Measurements from ENCODE around the gene SIX4. TPM values are rescaled to one million over a fixed set of nuclear protein-coding genes. Genes with fewer than 3 reads are reported as not detected.
A peak's percentile ranks its signal among the peaks of the same experiment; 100 is the strongest.

SIX4 gene
- total and polyA plus RNA-seq, 9 of the 15 experiments (the other 6 are each of a cell fraction or from before 2014, with no cell fraction given), result 0.77 to 8.6 (median 5.6) TPM

- no peaks in the 10 kb centered on the region for H3K79me2 ChIP-seq (ENCODE audit: control insufficient read depth, insufficient read depth, low read length)
- H3K27me3 ChIP-seq (ENCODE audit: control insufficient read depth in 2 of 2, insufficient read depth in 2 of 2, low read length in 2 of 2), result no peaks in the 10 kb centered on the region
- no peak overlapping the region for H2AFZ ChIP-seq (ENCODE audit: low read depth, low read length)
- H3K9me1 ChIP-seq (ENCODE audit: control insufficient read depth, insufficient read depth, low read length), result no peaks in the 10 kb centered on the region
- CTCF ChIA-PET (ENCODE audit: low intra/inter-chr PET ratio), result no interaction called here
- 67% methylated on average over 3 of the region's 3 CpGs for WGBS (ENCODE audit: insufficient coverage, low coverage, missing lambda C conversion rate)
- H3K36me3 ChIP-seq (ENCODE audit: control insufficient read depth, insufficient read depth, low read length), result no peaks in the 10 kb centered on the region
- TF ChIP-seq EHMT2 (IDR thresholded peaks at IDR 0.05) (no peak), CHAMP1 (IDR thresholded peaks at IDR 0.05) (no peak)
- H3K4me3 ChIP-seq, result no peak overlapping the region
- DNase-seq (ENCODE audit: extremely low read depth in 1 of 4, low spot score in 3 of 4) (no peak), ATAC-seq (no peak), FAIRE-seq (no peak)
- POLR2A ChIA-PET, result interaction anchor here (0.7 kb wide), 1 partner anchor 36 kb away, joined by 3 read pairs; no protein-coding TSS in a partner anchor
- H3K4me1 ChIP-seq (replicated peaks in 1 of 2; ENCODE audit: control insufficient read depth in 2 of 2, insufficient read depth in 2 of 2, low read length in 2 of 2), result no peaks in the 10 kb centered on the region
- no peak overlapping the region for H3K9ac ChIP-seq (ENCODE audit: insufficient read depth in 1 of 2, low read depth in 2 of 2, low read length in 2 of 2)
- intact Hi-C loops (cut with micrococcal nuclease) (no loop called here), in situ Hi-C loops (cut with MboI) (no loop called here)
- H3K27ac ChIP-seq (ENCODE audit: extremely low read depth, low read depth, low read length), result no peak overlapping the region
- no peak overlapping the region for H3K4me2 ChIP-seq (ENCODE audit: insufficient read depth, low read length)
- no TSS peak for BruUV-seq (replicated peaks)
- no peaks in the 10 kb centered on the region for H3K9me3 ChIP-seq (replicated peaks; ENCODE audit: control insufficient read depth, insufficient read depth, low read depth, low read length)
- H4K20me1 ChIP-seq (replicated peaks; ENCODE audit: control insufficient read depth, insufficient read depth, low read length), result no peaks in the 10 kb centered on the region
These were observed 53.2 kb downstream of the SIX4 start for GRCh38 chr14:60670989-60671388.

DNA sequence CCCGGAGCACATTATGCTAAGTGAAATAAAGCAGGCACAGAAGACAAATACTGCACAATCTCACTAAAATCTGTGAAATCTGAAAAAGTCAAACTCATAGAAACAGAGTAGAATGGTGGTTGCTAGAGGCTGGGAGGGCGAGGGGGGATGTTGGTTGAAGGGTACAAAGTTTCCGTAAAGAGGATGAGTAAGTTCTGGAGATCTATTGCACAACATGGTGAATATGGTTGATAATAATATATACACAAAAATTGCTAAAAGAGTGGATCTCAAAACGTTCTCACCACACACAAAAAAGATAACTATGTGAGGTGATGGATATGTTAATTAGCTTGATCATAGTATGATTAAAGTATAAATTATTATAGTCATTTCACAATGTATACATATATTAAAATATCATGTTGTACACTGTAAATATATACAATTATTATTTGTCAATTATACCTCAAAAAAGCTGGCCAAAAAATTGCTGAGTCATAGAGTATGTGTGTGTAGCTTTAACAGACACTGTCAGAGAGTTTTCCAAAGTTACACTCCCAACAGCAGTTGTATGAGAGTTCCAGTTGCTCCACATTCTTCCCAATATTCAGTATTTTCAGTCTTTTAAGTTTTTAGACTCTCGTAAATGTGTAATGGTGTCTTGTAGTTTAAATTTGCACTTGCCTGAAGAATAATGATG is 55.6 kb downstream of the SIX4 start:
- no peaks in the 10 kb centered on the region for H3K79me2 ChIP-seq (ENCODE audit: control insufficient read depth, insufficient read depth, low read length)
- CTCF ChIA-PET (ENCODE audit: low intra/inter-chr PET ratio), result no interaction called here
- intact Hi-C loops (cut with micrococcal nuclease), result no loop called here
- H3K4me3 ChIP-seq, result no peak overlapping the region
- POLR2A ChIA-PET, result interaction anchor here (0.7 kb wide), 1 partner anchor 319 kb away, joined by 3 read pairs; no protein-coding TSS in a partner anchor
- H3K9ac ChIP-seq (ENCODE audit: insufficient read depth in 1 of 2, low read depth in 2 of 2, low read length in 2 of 2), result no peak overlapping the region
- ATAC-seq (no peak), FAIRE-seq (peak; percentile 44), DNase-seq (ENCODE audit: extremely low read depth in 1 of 4, low spot score in 3 of 4) (no peak)
- H3K9me1 ChIP-seq (ENCODE audit: control insufficient read depth, insufficient read depth, low read length), result no peaks in the 10 kb centered on the region
- peak overlapping the region; percentile 62; the same call in 1 of the 2 replicates for H2AFZ ChIP-seq (ENCODE audit: low read depth, low read length)
- no peaks in the 10 kb centered on the region for H3K36me3 ChIP-seq (ENCODE audit: control insufficient read depth, insufficient read depth, low read length)
- 35% methylated on average over 5 of the region's 5 CpGs for WGBS (ENCODE audit: insufficient coverage, low coverage, missing lambda C conversion rate)
- H3K9me3 ChIP-seq (replicated peaks; ENCODE audit: control insufficient read depth, insufficient read depth, low read depth, low read length), result no peaks in the 10 kb centered on the region
- no peaks in the 10 kb centered on the region for H3K4me1 ChIP-seq (replicated peaks in 1 of 2; ENCODE audit: control insufficient read depth in 2 of 2, insufficient read depth in 2 of 2, low read length in 2 of 2)
- in situ Hi-C loops (cut with MboI), result no loop called here
- BruUV-seq (replicated peaks), result no TSS peak
- H4K20me1 ChIP-seq (replicated peaks; ENCODE audit: control insufficient read depth, insufficient read depth, low read length), result no peaks in the 10 kb centered on the region
- no peaks in the 10 kb centered on the region for H3K27me3 ChIP-seq (ENCODE audit: control insufficient read depth in 2 of 2, insufficient read depth in 2 of 2, low read length in 2 of 2)
- no peak overlapping the region for H3K4me2 ChIP-seq (ENCODE audit: insufficient read depth, low read length)
- no peak overlapping the region for H3K27ac ChIP-seq (ENCODE audit: extremely low read depth, low read depth, low read length)
- TF ChIP-seq KLF13 (tag; IDR thresholded peaks at IDR 0.05; ENCODE audit: borderline replicate concordance, low read depth) (no peak), SREBF2 (CRISPR knock-in tag; IDR thresholded peaks at IDR 0.05) (no peak), NFE2 (IDR thresholded peaks at IDR 0.05; ENCODE audit: low read depth) (peak; percentile 82), MCM5 (IDR thresholded peaks at IDR 0.05; ENCODE audit: low read depth) (no peak), MAFK (IDR thresholded peaks at IDR 0.05; ENCODE audit: low read length) (peak; percentile 84; the same call in 1 of the 2 replicates), MCM7 (IDR thresholded peaks at IDR 0.05) (no peak), ZNF140 (CRISPR knock-in tag; IDR thresholded peaks at IDR 0.05) (no peak), MAFF (IDR thresholded peaks at IDR 0.05; ENCODE audit: low read length) (peak; percentile 85), CEBPB (tag; IDR thresholded peaks at IDR 0.05) (peak; percentile 37; the same call in 1 of the 2 replicates), KLF16 (IDR thresholded peaks at IDR 0.05) (no peak), MED1 (CRISPR knock-in tag; IDR thresholded peaks at IDR 0.05; ENCODE audit: borderline replicate concordance) (no peak)
- TF ChIP-seq, protein P1, sequence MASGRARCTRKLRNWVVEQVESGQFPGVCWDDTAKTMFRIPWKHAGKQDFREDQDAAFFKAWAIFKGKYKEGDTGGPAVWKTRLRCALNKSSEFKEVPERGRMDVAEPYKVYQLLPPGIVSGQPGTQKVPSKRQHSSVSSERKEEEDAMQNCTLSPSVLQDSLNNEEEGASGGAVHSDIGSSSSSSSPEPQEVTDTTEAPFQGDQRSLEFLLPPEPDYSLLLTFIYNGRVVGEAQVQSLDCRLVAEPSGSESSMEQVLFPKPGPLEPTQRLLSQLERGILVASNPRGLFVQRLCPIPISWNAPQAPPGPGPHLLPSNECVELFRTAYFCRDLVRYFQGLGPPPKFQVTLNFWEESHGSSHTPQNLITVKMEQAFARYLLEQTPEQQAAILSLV (tag; IDR thresholded peaks at IDR 0.05), result no peak

Measured in K562 (cell line).